ENCODE results near the gene SLC35F1.

SLC35F1 gene

DNA sequence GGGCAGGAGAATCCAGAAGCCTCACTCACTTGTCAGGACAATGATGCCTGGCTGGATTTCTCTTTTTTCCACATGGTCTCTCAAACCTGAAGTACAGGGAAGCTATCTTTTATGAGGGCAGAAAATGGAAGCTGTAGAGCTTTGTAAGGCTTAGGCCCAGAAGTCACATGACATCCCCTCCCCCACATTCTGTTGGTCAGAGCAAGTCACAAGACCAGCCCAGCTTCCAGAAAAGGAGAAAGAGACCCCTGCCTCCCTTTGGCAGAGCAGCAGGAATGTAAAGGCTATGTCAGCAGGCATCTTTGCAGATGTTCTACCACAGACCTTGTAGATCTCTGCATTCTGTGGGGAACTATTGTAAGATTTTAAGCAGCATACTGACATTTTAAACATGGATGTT, 245.5 kb downstream of the SLC35F1 start:
- Histone ChIP-seq H3K36me3 (ENCODE audit: insufficient read depth, low read length) (no peaks in the 10 kb centered on the region), H2AFZ (ENCODE audit: low read length) (no peak overlapping the region), H3K9me3 (ENCODE audit: low read length) (no peaks in the 10 kb centered on the region), H3K4me1 (ENCODE audit: insufficient read depth, low read length, severe bottlenecking) (no peaks in the 10 kb centered on the region), H3K9ac (ENCODE audit: low read length) (no peak overlapping the region), H3K79me2 (ENCODE audit: insufficient read depth, low read length) (no peaks in the 10 kb centered on the region), H3K4me2 (ENCODE audit: low read length) (no peak overlapping the region), H4K20me1 (ENCODE audit: insufficient read depth, low read length) (no peaks in the 10 kb centered on the region), H3K9me2 (ENCODE audit: low read depth, low read length) (no peaks in the 10 kb centered on the region), H3K27me3 (ENCODE audit: insufficient read depth, low read length) (no peaks in the 10 kb centered on the region), H3K4me3 (ENCODE audit: low read depth, low read length, poor library complexity, severe bottlenecking) (no peak overlapping the region), H3F3A (ENCODE audit: insufficient read depth, low read length) (no peaks in the 10 kb centered on the region), H3K27ac (ENCODE audit: low read depth, low read length, poor library complexity, severe bottlenecking) (no peak overlapping the region)
- TF ChIP-seq EZH2 (IDR thresholded peaks at IDR 0.05; ENCODE audit: borderline replicate concordance, low read length) = no peak
- TF ChIP-seq, protein P1, sequence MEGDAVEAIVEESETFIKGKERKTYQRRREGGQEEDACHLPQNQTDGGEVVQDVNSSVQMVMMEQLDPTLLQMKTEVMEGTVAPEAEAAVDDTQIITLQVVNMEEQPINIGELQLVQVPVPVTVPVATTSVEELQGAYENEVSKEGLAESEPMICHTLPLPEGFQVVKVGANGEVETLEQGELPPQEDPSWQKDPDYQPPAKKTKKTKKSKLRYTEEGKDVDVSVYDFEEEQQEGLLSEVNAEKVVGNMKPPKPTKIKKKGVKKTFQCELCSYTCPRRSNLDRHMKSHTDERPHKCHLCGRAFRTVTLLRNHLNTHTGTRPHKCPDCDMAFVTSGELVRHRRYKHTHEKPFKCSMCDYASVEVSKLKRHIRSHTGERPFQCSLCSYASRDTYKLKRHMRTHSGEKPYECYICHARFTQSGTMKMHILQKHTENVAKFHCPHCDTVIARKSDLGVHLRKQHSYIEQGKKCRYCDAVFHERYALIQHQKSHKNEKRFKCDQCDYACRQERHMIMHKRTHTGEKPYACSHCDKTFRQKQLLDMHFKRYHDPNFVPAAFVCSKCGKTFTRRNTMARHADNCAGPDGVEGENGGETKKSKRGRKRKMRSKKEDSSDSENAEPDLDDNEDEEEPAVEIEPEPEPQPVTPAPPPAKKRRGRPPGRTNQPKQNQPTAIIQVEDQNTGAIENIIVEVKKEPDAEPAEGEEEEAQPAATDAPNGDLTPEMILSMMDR (IDR thresholded peaks at IDR 0.05; ENCODE audit: low read length) = no peak

DNA sequence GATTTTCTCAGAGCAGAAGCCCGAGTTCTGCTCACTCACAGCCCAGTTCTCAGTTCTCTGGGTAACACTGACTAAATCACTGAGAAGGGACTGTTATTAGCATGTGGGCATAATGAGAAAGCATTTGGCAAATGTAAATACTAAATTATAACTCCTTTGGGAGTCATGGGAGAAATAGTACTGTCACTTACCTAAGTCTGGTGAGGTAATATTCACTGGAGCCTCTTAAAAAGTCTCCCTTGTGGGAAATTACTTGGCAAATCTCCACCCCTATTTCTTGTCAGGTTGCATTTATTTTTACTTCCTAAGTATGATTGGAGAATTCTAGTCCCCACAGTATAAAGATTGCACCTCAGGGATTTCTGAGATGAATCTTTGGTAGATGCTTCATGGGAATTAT, 254.3 kb downstream of the SLC35F1 start:
- Histone ChIP-seq H3K27ac (ENCODE audit: low read depth, low read length, poor library complexity, severe bottlenecking) (no peak overlapping the region), H4K20me1 (ENCODE audit: insufficient read depth, low read length) (no peaks in the 10 kb centered on the region), H3K4me2 (ENCODE audit: low read length) (no peak overlapping the region), H3F3A (ENCODE audit: insufficient read depth, low read length) (no peaks in the 10 kb centered on the region), H3K4me1 (ENCODE audit: insufficient read depth, low read length, severe bottlenecking) (no peaks in the 10 kb centered on the region), H3K9me2 (ENCODE audit: low read depth, low read length) (no peaks in the 10 kb centered on the region), H3K79me2 (ENCODE audit: insufficient read depth, low read length) (no peaks in the 10 kb centered on the region), H2AFZ (ENCODE audit: low read length) (no peak overlapping the region), H3K27me3 (ENCODE audit: insufficient read depth, low read length) (no peaks in the 10 kb centered on the region; the same call in 1 of the 2 replicates), H3K4me3 (ENCODE audit: low read depth, low read length, poor library complexity, severe bottlenecking) (no peak overlapping the region), H3K9me3 (ENCODE audit: low read length) (no peaks in the 10 kb centered on the region), H3K36me3 (ENCODE audit: insufficient read depth, low read length) (no peaks in the 10 kb centered on the region), H3K9ac (ENCODE audit: low read length) (no peak overlapping the region)
- no peak for TF ChIP-seq EZH2 (IDR thresholded peaks at IDR 0.05; ENCODE audit: borderline replicate concordance, low read length)

DNA sequence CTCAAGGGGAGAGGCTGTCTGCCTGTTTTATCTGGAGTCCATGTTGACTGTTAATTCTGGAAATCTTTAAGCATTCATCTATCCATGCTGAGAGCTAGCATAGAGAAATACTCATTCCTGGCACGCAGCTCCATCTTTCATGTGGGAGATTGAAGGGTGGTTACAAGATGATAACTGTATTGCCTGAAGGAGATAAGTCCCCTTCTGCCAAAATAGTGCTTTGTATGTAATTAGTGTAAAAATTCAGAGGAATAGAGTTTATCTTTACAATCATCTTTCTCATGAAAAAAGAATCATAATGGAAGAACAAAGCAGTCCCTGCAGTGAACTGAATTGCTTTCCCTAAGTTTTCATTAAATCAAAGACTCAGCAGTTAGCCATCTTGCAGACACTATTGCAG, 256.5 kb downstream of the SLC35F1 start:
- Histone ChIP-seq H3K27me3 (ENCODE audit: insufficient read depth, low read length) (no peaks in the 10 kb centered on the region; the same call in 1 of the 2 replicates), H3K9me2 (ENCODE audit: low read depth, low read length) (no peaks in the 10 kb centered on the region), H3K27ac (ENCODE audit: low read depth, low read length, poor library complexity, severe bottlenecking) (no peak overlapping the region), H4K20me1 (ENCODE audit: insufficient read depth, low read length) (no peaks in the 10 kb centered on the region), H3K4me1 (ENCODE audit: insufficient read depth, low read length, severe bottlenecking) (no peaks in the 10 kb centered on the region), H3K79me2 (ENCODE audit: insufficient read depth, low read length) (no peaks in the 10 kb centered on the region), H3K9ac (ENCODE audit: low read length) (no peak overlapping the region), H2AFZ (ENCODE audit: low read length) (no peak overlapping the region), H3K9me3 (ENCODE audit: low read length) (no peaks in the 10 kb centered on the region), H3K36me3 (ENCODE audit: insufficient read depth, low read length) (no peaks in the 10 kb centered on the region), H3K4me2 (ENCODE audit: low read length) (no peak overlapping the region), H3K4me3 (ENCODE audit: low read depth, low read length, poor library complexity, severe bottlenecking) (no peak overlapping the region), H3F3A (ENCODE audit: insufficient read depth, low read length) (no peaks in the 10 kb centered on the region)
- no peak for TF ChIP-seq EZH2 (IDR thresholded peaks at IDR 0.05; ENCODE audit: borderline replicate concordance, low read length)
- TF ChIP-seq, protein P1 (IDR thresholded peaks at IDR 0.05; ENCODE audit: low read length) = no peak

DNA sequence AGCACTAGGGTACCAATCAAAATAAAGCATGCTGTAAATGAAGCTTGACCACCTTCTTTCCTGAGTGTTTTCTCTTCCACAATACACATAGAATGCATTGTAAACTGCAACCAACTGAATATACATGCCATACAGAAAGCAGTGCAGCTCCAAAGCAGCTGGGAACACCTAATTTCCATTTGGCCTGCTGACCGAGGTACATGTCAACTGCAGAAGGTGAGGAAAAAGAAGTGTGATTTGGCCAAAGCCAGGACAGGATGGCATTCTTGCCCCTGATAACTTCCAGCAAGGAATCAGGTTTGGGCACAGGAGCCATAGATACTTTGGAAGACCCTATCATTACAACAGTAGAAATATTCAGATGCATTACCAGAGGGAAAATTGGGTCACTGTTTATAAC, 258.4 kb downstream of the SLC35F1 start:
- TF ChIP-seq, protein P1 (IDR thresholded peaks at IDR 0.05; ENCODE audit: low read length) = no peak
- TF ChIP-seq EZH2 (IDR thresholded peaks at IDR 0.05; ENCODE audit: borderline replicate concordance, low read length) = no peak

More for the DNA sequence above, 258.4 kb downstream of the SLC35F1 start:
- no peak overlapping the region for H2AFZ ChIP-seq (ENCODE audit: low read length)
- no peaks in the 10 kb centered on the region for H3K9me2 ChIP-seq (ENCODE audit: low read depth, low read length)
- no peaks in the 10 kb centered on the region; the same call in 1 of the 2 replicates for H3K27me3 ChIP-seq (ENCODE audit: insufficient read depth, low read length)
- no peak overlapping the region for H3K9ac ChIP-seq (ENCODE audit: low read length)
- H3K4me1 ChIP-seq (ENCODE audit: insufficient read depth, low read length, severe bottlenecking) = no peaks in the 10 kb centered on the region
- no peak overlapping the region for H3K4me2 ChIP-seq (ENCODE audit: low read length)
- no peak overlapping the region for H3K27ac ChIP-seq (ENCODE audit: low read depth, low read length, poor library complexity, severe bottlenecking)
- H3K4me3 ChIP-seq (ENCODE audit: low read depth, low read length, poor library complexity, severe bottlenecking) = no peak overlapping the region
- H3K36me3 ChIP-seq (ENCODE audit: insufficient read depth, low read length) = no peaks in the 10 kb centered on the region
- no peaks in the 10 kb centered on the region for H3K9me3 ChIP-seq (ENCODE audit: low read length)
- H3K79me2 ChIP-seq (ENCODE audit: insufficient read depth, low read length) = no peaks in the 10 kb centered on the region
- no peaks in the 10 kb centered on the region for H3F3A ChIP-seq (ENCODE audit: insufficient read depth, low read length)
- H4K20me1 ChIP-seq (ENCODE audit: insufficient read depth, low read length) = no peaks in the 10 kb centered on the region
